ENCODE measurements around the gene LINGO4.

DNA sequence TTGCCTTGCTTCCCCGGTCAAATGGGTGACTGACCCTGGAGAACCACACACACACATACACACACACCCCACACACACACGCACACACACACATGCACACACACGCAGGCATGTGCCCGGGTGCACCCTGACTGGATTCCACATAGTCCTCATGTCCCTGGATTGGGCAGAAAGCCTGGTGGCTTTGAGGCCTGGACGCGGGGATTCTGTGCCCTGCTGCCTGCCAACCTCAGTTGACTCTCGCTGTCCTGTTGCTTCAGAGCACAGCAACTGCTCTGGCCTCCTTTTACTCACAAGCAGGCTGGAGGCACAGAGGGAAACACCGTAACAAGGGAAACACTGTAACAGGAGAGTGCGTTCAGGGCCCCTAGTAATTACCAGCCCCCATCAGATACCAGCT is 20.0 kb upstream of the LINGO4 start:
- TF ChIP-seq CTCF (IDR thresholded peaks at IDR 0.05) (no peak), EZH2 (IDR thresholded peaks at IDR 0.05; ENCODE audit: borderline replicate concordance, insufficient read depth, low read depth, low read length, poor library complexity, severe bottlenecking) (no peak)

Data from B cell (primary cell).